CD8-positive, alpha-beta memory T cell (primary cell): Measurements from ENCODE around the gene TMEM42. TPM values are rescaled to one million over a fixed set of nuclear protein-coding genes. Genes with fewer than 3 reads are reported as not detected.

Source experiments
- CTCF ChIA-PET: fragments of 350-600 bp; sonication (Branson Sonifier 250); formaldehyde crosslinking; loops from one replicate; lab custom pipeline; 2021; ENCODE audit warnings: antibody characterized with exemption; lab: Charles Lee
- POLR2A ChIA-PET: fragments of 350-600 bp; sonication (Branson Sonifier 250); formaldehyde crosslinking; loops from one replicate; lab custom pipeline; 2021; ENCODE audit warnings: antibody characterized with exemption; lab: Charles Lee
- DNase-seq, 5 donors: peaks; one replicate each; pipeline versions ENCODE4 v3.0.0 to v3.0.0-alpha.2; 2020 to 2022; ENCODE audit warnings: mixed read lengths in 1 of 5
- H3K27ac ChIP-seq: one replicate; pipeline ENCODE4 v1.7.0; 2013; ENCODE audit warnings: low read depth, mild to moderate bottlenecking, low read length, moderate library complexity
- H3K27me3 ChIP-seq: 2 replicates; pipeline ENCODE4 v1.7.0; 2013; ENCODE audit warnings: low read length, mild to moderate bottlenecking; ENCODE audit not compliant: insufficient read depth, poor library complexity, severe bottlenecking
- H3K36me3 ChIP-seq: 2 replicates; pipeline ENCODE4 v1.7.0; 2013; ENCODE audit warnings: mild to moderate bottlenecking, low read length, moderate library complexity; ENCODE audit not compliant: insufficient read depth
- H3K4me1 ChIP-seq: 2 replicates; pipeline ENCODE4 v1.7.0; 2013; ENCODE audit warnings: mild to moderate bottlenecking, low read length, moderate library complexity; ENCODE audit not compliant: insufficient read depth
- H3K4me3 ChIP-seq: 2 replicates; pipeline ENCODE4 v1.7.0; 2013; ENCODE audit warnings: mild to moderate bottlenecking, low read length
- H3K9me3 ChIP-seq: 2 replicates; pipeline ENCODE4 v1.7.0; 2013; ENCODE audit warnings: mild to moderate bottlenecking, low read length
- H3K27ac Mint-ChIP-seq, 8 donors: one replicate each; pipeline ENCODE4 v1.8.0; 2020 to 2021; ENCODE audit warnings: mixed read lengths in 8 of 8, mild to moderate bottlenecking in 6 of 8, inconsistent platforms in 3 of 8, moderate library complexity in 3 of 8
- H3K27me3 Mint-ChIP-seq, 2 donors: one replicate each; pipeline ENCODE4 v1.8.0; 2020 to 2021; ENCODE audit warnings: mixed read lengths in 2 of 2, mild to moderate bottlenecking in 1 of 2, moderate library complexity in 1 of 2
- H3K36me3 Mint-ChIP-seq, 3 donors: one replicate each; pipeline ENCODE4 v1.8.0; 2020 to 2021; ENCODE audit warnings: mixed read lengths in 3 of 3, inconsistent platforms in 1 of 3, mild to moderate bottlenecking in 1 of 3
- H3K4me1 Mint-ChIP-seq, 3 donors: one replicate each; pipeline ENCODE4 v1.8.0; 2020 to 2021; ENCODE audit warnings: mixed read lengths in 3 of 3, inconsistent platforms in 1 of 3, mild to moderate bottlenecking in 1 of 3
- H3K4me3 Mint-ChIP-seq, 7 donors: one replicate each; pipeline ENCODE4 v1.8.0; 2020 to 2021; ENCODE audit warnings: mixed read lengths in 7 of 7, mild to moderate bottlenecking in 6 of 7, moderate library complexity in 4 of 7, inconsistent platforms in 2 of 7
- H3K9me3 Mint-ChIP-seq, 5 donors: one replicate each; pipeline ENCODE4 v1.8.0; 2020 to 2022; ENCODE audit warnings: mixed read lengths in 5 of 5, mild to moderate bottlenecking in 3 of 5, moderate library complexity in 2 of 5, inconsistent platforms in 1 of 5
- polyA plus RNA-seq: library from polyadenylated mRNA; unstranded; fragments of 300-500 nt; fragmentation: Illumina TruSeq; gene quantifications from one replicate; pipeline ENCODE4 v1.2.3, GENCODE V29; 2021
- total RNA-seq, 2 experiments: library from RNA; stranded (reverse); gene quantifications; one replicate each; pipeline ENCODE4 v1.2.3, GENCODE V29; 2021

The TMEM42 gene
- total and polyA plus RNA-seq, 3 experiments from 2014 or later: 8.2 to 35.9 (median 9.1) TPM

DNA sequence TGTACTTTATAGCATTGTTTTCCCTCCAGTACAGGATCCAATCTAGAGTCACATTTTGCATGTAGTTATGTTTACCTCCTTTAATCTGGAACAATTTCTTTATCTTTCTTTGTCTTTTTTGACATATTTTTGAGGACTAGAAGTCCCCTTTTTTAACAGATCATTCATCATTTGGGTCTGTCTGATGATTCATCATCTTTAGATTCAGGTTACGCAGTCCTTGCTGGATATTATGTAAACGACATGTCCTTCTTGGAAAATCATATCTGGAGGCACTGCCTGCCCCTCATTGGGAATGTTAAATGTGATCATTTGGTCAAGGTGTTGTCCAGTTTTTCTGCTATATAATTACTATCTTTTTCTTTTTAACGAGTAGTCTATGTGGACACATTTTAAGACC lies 31.0 kb downstream of the TMEM42 start:
- H3K36me3 ChIP-seq: no peaks in the 10 kb centered on the region
- no peak overlapping the region for H3K4me3 Mint-ChIP-seq
- no peak overlapping the region for H3K4me3 ChIP-seq
- no peaks in the 10 kb centered on the region for H3K9me3 Mint-ChIP-seq
- H3K27me3 ChIP-seq: peaks cover 3% of the 10 kb centered on the region
- ChIA-PET POLR2A (no interaction called here), CTCF (no interaction called here)
- no peaks in the 10 kb centered on the region for H3K36me3 Mint-ChIP-seq
- no peaks in the 10 kb centered on the region for H3K9me3 ChIP-seq
- no peak for DNase-seq
- no peak overlapping the region for H3K27ac Mint-ChIP-seq
- H3K4me1 ChIP-seq: no peaks in the 10 kb centered on the region
- no peak overlapping the region for H3K27ac ChIP-seq
- no peaks in the 10 kb centered on the region for H3K4me1 Mint-ChIP-seq
- H3K27me3 Mint-ChIP-seq: peaks cover 3 to 12% of the 10 kb centered on the region in 2 donors

GRCh38 chr3:44893097-44893496 lies 31.4 kb downstream of the TMEM42 start:
- Mint-ChIP-seq H3K27me3 (peaks cover 3 to 11% of the 10 kb centered on the region in 2 donors), H3K9me3 (no peaks in the 10 kb centered on the region), H3K4me1 (no peaks in the 10 kb centered on the region), H3K27ac (no peak overlapping the region), H3K36me3 (no peaks in the 10 kb centered on the region), H3K4me3 (no peak overlapping the region)
- Histone ChIP-seq H3K36me3 (no peaks in the 10 kb centered on the region), H3K9me3 (no peaks in the 10 kb centered on the region), H3K27me3 (no peaks in the 10 kb centered on the region), H3K4me3 (no peak overlapping the region), H3K4me1 (no peaks in the 10 kb centered on the region), H3K27ac (no peak overlapping the region)
- ChIA-PET CTCF (no interaction called here), POLR2A (no interaction called here)
- DNase-seq: no peak

GRCh38 chr3:44894485-44894884 lies 32.8 kb downstream of the TMEM42 start:
- H3K4me3 Mint-ChIP-seq: no peak overlapping the region
- Histone ChIP-seq H3K4me1 (no peaks in the 10 kb centered on the region), H3K27ac (no peak overlapping the region), H3K27me3 (peaks cover 4% of the 10 kb centered on the region), H3K4me3 (no peak overlapping the region), H3K36me3 (no peaks in the 10 kb centered on the region), H3K9me3 (no peaks in the 10 kb centered on the region)
- H3K4me1 Mint-ChIP-seq: no peaks in the 10 kb centered on the region
- no peak overlapping the region for H3K27ac Mint-ChIP-seq
- no peak for DNase-seq
- POLR2A ChIA-PET: no interaction called here
- CTCF ChIA-PET: interaction anchor here (1.0 kb wide), 1 partner anchor 362 kb away, joined by 3 read pairs; no protein-coding TSS in a partner anchor
- no peaks in the 10 kb centered on the region for H3K36me3 Mint-ChIP-seq
- H3K9me3 Mint-ChIP-seq: no peaks in the 10 kb centered on the region
- H3K27me3 Mint-ChIP-seq: peaks cover 7 to 20% of the 10 kb centered on the region in 2 donors

DNA sequence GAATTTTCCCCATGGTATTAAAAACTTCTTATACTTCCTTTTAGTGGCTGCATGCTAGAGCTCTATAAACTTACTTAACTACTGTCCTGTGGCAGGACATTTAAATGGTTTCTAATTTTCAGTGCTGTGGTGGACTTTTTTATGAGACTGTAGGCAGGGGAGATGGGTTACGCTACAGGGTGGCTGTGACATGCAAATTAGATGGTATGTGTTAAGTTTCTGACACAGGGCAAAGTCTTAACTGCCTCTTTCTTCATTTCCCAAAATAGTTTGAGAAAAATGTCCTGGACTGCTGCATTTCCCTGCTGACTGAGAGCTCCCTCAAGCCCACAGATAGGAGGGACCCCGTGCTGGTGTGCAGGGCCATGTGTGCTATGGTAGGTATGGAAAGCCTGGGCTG lies 34.7 kb downstream of the TMEM42 start:
- Mint-ChIP-seq H3K4me3 (no peak overlapping the region), H3K27me3 (peaks cover 7 to 32% of the 10 kb centered on the region in 2 donors), H3K9me3 (no peaks in the 10 kb centered on the region), H3K27ac (no peak overlapping the region), H3K36me3 (no peaks in the 10 kb centered on the region), H3K4me1 (no peaks in the 10 kb centered on the region)
- H3K4me1 ChIP-seq: no peaks in the 10 kb centered on the region
- POLR2A ChIA-PET: no interaction called here
- no peaks in the 10 kb centered on the region for H3K9me3 ChIP-seq
- no peaks in the 10 kb centered on the region for H3K36me3 ChIP-seq
- H3K27me3 ChIP-seq: peaks cover 4% of the 10 kb centered on the region
- H3K27ac ChIP-seq: no peak overlapping the region
- no peak for DNase-seq
- H3K4me3 ChIP-seq: no peak overlapping the region
- CTCF ChIA-PET: interaction anchor here (1.0 kb wide), 1 partner anchor 9 kb away, joined by 3 read pairs; no protein-coding TSS in a partner anchor

DNA sequence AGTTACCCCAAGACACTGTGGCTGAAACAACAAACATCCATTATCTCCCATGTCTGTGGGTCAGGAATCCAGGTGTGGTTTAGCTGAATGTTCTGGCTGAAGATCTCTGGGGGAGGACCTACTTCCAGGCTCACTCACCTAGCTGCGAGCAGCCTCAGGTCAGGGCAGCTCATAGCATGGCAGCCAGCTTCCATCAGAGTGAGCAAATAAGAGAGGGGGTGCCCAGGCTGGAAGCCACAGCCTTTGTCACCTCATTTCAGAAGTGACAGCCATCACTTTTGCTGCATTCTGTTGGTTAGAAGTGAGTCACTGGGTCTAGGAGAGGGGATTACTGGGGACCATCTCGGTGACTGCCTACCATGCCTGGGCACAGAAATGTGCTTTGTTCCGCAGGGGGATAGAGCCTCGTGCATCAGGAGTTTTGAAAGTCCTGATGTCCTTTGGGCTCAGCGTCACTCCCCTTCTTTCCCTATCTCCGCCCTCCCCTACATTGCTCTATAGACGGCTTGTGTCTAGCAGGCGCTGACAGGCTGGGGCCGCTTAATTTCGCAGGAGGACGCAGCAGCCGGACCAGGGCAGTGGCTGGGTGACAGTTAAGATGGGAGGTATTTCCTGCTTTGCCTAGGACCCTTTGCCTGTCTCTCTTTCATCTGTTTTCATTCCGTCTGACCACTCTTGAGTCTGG lies 38.1 kb downstream of the TMEM42 start:
- Mint-ChIP-seq H3K27ac (peak overlapping the region in 1 of 8 donors; percentile 60), H3K36me3 (no peaks in the 10 kb centered on the region), H3K9me3 (no peaks in the 10 kb centered on the region), H3K4me1 (no peaks in the 10 kb centered on the region), H3K27me3 (peaks cover 9 to 48% of the 10 kb centered on the region in 2 donors), H3K4me3 (no peak overlapping the region)
- POLR2A ChIA-PET: no interaction called here
- H3K4me1 ChIP-seq: no peaks in the 10 kb centered on the region
- no peaks in the 10 kb centered on the region for H3K9me3 ChIP-seq
- H3K4me3 ChIP-seq: no peak overlapping the region
- H3K27ac ChIP-seq: no peak overlapping the region
- peaks cover 4% of the 10 kb centered on the region for H3K27me3 ChIP-seq
- H3K36me3 ChIP-seq: no peaks in the 10 kb centered on the region
- CTCF ChIA-PET: no interaction called here
- no peak for DNase-seq

GRCh38 chr3:44902628-44903027 lies 40.9 kb downstream of the TMEM42 start:
- CTCF ChIA-PET: interaction anchor here (0.6 kb wide), 1 partner anchor 22 kb away, joined by 3 read pairs; no protein-coding TSS in a partner anchor
- H3K4me1 ChIP-seq: no peaks in the 10 kb centered on the region
- no peak overlapping the region for H3K4me3 ChIP-seq
- Mint-ChIP-seq H3K27me3 (peaks cover 14 to 49% of the 10 kb centered on the region in 2 donors), H3K4me3 (no peak overlapping the region), H3K4me1 (no peaks in the 10 kb centered on the region), H3K27ac (no peak overlapping the region), H3K36me3 (no peaks in the 10 kb centered on the region), H3K9me3 (peaks cover 0 to under 1% (median 0%) of the 10 kb centered on the region in 5 donors)
- no peaks in the 10 kb centered on the region for H3K36me3 ChIP-seq
- no peak for DNase-seq
- POLR2A ChIA-PET: no interaction called here
- H3K27me3 ChIP-seq: peaks cover 7% of the 10 kb centered on the region
- H3K9me3 ChIP-seq: no peaks in the 10 kb centered on the region
- H3K27ac ChIP-seq: no peak overlapping the region

- no peaks in the 10 kb centered on the region for H3K36me3 Mint-ChIP-seq
- POLR2A ChIA-PET: no interaction called here
- Histone ChIP-seq H3K36me3 (no peaks in the 10 kb centered on the region), H3K27ac (no peak overlapping the region), H3K27me3 (peaks cover 7% of the 10 kb centered on the region), H3K4me1 (no peaks in the 10 kb centered on the region), H3K9me3 (no peaks in the 10 kb centered on the region), H3K4me3 (no peak overlapping the region)
- DNase-seq: no peak
- H3K27ac Mint-ChIP-seq: no peak overlapping the region
- H3K4me1 Mint-ChIP-seq: no peaks in the 10 kb centered on the region
- peaks cover 0 to 6% (median 0%) of the 10 kb centered on the region in 5 donors for H3K9me3 Mint-ChIP-seq
- H3K27me3 Mint-ChIP-seq: peaks cover 18 to 52% of the 10 kb centered on the region in 2 donors
- CTCF ChIA-PET: no interaction called here
- no peak overlapping the region for H3K4me3 Mint-ChIP-seq
Measured at GRCh38 chr3:44903314-44903713, 41.6 kb downstream of the TMEM42 start.

GRCh38 chr3:44903751-44904150 lies 42.0 kb downstream of the TMEM42 start:
- CTCF ChIA-PET: no interaction called here

More at GRCh38 chr3:44903751-44904150, 42.0 kb downstream of the TMEM42 start:
- Histone ChIP-seq H3K27ac (no peak overlapping the region), H3K4me1 (no peaks in the 10 kb centered on the region), H3K36me3 (no peaks in the 10 kb centered on the region), H3K4me3 (no peak overlapping the region), H3K27me3 (peaks cover 7% of the 10 kb centered on the region), H3K9me3 (no peaks in the 10 kb centered on the region)
- no peak for DNase-seq
- Mint-ChIP-seq H3K4me3 (no peak overlapping the region), H3K9me3 (peaks cover 0 to 6% (median 0%) of the 10 kb centered on the region in 5 donors), H3K36me3 (no peaks in the 10 kb centered on the region), H3K27ac (no peak overlapping the region), H3K4me1 (no peaks in the 10 kb centered on the region), H3K27me3 (peaks cover 16 to 50% of the 10 kb centered on the region in 2 donors)
- POLR2A ChIA-PET: no interaction called here
